Subcutaneous adipose tissue (tissue), 4 donors: ENCODE measurements around the gene GPC4. TPM values are rescaled to one million over a fixed set of nuclear protein-coding genes. Genes with fewer than 3 reads are reported as not detected.

Experiments used
- total RNA-seq, 4 donors: library from RNA; depleted of rRNA; stranded (reverse); fragments of >200 nt; gene quantifications; one replicate each; pipeline ENCODE4 v1.1.0, GENCODE V29; 2016
- TF ChIP-seq, protein P1 (sequence below): fragments of 450-650 bp; IDR thresholded peaks from one replicate; pipeline ENCODE4 v1.5.1; 2016; ENCODE audit warnings: low read depth, mild to moderate bottlenecking, control low read depth, antibody characterized with exemption, moderate library complexity

Gene GPC4
- total RNA-seq, 4 donors from 2014 or later: 5.9 to 63.7 (median 12.4) TPM

DNA sequence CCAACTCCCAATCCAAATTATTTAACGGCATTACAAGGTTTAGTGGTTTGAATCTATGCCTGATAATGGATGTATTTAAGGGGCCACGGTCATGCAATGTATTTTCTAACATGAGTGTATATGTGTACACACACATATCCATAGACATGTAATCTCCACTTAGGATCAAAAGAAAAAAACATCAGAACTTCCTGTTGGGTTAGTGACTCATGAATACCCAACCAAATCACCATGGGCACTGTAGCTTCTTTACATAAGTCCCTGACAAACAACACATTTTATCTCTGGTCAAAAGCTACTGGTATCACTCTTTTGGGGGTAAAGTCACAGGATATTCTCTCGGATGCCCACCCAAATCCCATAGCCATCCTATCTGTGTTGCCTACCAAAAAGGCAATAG lies 160.6 kb downstream of the GPC4 start:
- TF ChIP-seq, protein P1, sequence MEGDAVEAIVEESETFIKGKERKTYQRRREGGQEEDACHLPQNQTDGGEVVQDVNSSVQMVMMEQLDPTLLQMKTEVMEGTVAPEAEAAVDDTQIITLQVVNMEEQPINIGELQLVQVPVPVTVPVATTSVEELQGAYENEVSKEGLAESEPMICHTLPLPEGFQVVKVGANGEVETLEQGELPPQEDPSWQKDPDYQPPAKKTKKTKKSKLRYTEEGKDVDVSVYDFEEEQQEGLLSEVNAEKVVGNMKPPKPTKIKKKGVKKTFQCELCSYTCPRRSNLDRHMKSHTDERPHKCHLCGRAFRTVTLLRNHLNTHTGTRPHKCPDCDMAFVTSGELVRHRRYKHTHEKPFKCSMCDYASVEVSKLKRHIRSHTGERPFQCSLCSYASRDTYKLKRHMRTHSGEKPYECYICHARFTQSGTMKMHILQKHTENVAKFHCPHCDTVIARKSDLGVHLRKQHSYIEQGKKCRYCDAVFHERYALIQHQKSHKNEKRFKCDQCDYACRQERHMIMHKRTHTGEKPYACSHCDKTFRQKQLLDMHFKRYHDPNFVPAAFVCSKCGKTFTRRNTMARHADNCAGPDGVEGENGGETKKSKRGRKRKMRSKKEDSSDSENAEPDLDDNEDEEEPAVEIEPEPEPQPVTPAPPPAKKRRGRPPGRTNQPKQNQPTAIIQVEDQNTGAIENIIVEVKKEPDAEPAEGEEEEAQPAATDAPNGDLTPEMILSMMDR: no peak

DNA sequence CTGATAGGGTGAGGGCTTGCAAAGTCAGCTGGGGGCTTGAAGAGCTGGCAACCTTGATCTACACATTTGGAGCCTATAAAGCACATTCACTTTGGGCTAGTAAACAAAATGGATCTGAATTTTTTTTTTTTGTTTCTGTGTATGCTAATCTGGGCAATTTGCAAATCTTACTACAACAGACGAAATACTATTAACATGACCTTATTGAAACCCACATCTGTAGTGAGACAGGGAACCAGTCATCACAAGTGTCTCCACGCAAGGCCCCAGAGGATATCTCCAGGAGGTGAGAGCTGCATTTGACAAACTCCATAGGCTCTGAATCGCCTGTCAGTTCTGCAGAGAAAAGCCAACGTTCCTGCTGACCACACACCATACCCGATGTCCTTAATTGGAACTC lies 164.1 kb downstream of the GPC4 start:
- TF ChIP-seq, protein P1: no peak

DNA sequence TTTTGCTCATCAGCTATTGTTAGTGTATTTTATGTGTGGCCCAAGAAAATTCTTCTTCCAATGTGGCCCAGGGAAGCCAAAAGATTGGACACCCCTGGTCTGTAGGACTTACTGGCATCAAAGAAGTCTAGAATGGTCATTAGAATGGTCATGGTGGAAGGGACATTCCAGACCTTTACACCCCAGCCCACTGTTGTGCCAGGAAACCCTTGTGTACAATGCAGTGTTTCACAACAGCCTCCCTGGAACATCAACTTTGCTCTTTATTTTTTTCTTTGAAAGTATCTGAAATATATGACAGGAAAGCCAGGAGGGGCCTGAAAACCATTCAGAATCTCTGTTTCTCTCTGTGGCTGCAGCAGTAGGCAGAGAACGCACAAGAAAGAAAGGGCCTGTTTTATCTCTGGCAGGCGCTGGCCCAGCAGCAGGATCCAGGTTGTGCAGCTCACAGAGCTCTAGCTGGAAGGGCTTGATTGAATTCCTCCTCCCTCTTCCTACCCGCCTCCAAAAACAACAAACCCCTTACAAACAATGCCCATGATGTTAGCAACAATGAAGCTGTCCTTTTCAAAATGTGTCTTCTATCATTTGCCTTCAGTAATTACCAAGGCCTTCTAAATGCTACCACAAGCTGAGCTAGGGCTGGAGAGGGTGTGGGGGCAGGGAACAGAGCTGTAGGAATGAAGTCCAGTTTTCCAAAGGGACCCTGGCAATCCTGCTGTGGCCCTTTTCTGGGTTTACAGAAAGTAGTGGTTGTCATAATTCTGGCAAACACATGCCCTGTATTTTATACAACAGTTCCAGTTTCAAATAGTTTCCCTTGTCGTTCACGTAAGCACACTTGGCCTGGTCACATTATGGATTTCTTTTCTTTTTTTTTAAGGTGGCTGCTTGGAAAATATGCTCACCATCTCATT lies 164.8 kb downstream of the GPC4 start:
- TF ChIP-seq, protein P1: no peak

Other genes with a start within 250 kb of the GPC4 start
- not detected for gene TFDP3, start 197.1 kb downstream of the GPC4 start, total RNA-seq